Caki2 (cell line): Measurements from ENCODE around the gene FIP1L1. TPM values are rescaled to one million over a fixed set of nuclear protein-coding genes. Genes with fewer than 3 reads are reported as not detected.

Experiments
- DNase-seq: peaks from one replicate; pipeline ENCODE4 v3.0.0-alpha.2; 2015; ENCODE audit warnings: low read depth
- in situ Hi-C: cut with HindIII; loops from 2 replicates; pipeline ENCODE4 v1.10.0; 2016; ENCODE audit warnings: low sequenced_read_pairs, low pct_unique_long_range_greater_than_20kb, mixed read lengths
- total RNA-seq: library from RNA; depleted of rRNA; stranded (reverse); fragments of >200 nt; shearing (Covaris generic); gene quantifications from 2 replicates; pipeline ENCODE4 v1.2.3, GENCODE V29; 2014; ENCODE audit warnings: low replicate concordance

FIP1L1 gene
- total RNA-seq, 1 experiment from 2014 or later: 68.1 TPM

DNA sequence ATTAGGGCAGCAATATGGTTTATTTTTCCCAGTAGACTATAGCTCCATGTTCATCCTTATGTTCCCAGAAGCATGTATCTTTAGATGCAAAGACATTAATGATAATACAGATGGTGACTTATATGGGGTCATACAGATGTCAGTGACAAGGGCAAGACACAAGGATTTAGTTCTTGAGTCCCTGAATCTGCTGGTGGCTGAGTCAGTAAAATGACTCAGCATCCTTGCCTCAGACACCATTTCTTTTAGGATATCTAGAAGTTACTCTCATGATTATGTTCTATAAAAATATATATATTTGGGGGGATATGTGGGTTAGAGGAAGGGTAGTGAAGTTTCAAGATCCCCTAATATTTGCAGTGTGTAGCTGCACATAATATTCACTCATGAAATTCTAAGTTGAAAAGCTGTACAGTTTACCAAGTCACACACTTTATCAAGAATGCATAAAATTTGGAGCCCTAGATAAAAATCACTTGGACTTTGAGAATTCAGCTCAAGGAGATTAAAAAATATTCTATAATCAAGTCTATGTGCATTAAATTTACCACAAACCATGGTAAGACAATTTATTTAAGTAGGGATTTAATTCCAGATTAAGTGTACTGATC lies 111.9 kb downstream of the FIP1L1 start:
- DNase-seq: no peak
- in situ Hi-C loops: no loop called here

DNA sequence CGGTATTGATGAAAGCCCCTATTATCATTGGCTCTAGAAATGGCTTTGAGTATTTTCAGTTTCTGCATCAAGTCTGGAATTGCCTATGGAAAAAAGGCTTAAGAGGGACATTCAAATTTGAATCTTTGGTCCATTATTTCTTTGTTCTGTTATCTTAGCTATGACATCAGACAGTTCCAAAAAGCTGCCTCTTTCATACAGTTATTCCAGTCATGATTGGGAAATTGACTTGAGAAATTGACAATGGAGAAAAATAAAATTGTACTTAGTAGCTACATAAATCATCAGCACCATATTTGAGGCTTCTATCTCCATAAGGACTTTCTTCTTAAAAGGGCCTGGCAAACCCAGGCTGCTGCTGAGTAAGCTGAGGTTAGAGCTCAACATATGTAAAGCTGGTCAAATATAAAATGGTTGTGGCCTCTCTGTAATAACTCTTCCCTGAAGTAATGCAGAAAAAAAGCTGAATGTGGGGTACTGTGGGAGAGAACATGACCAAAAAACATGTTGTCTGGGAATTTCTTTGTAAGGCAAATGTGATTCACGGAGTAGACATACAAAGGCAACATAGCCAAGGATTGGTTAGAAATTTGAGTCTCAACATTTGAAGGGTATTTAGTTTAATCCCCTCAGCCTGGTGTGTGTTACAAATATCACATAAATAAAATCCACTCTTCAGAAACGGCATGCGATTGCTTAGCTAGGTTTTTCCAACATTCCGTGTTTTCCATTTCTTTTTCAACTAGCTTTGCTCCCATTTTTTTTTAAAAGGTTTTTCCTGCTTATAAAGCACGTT lies 112.9 kb downstream of the FIP1L1 start:
- DNase-seq: no peak
- in situ Hi-C loops: no loop called here

DNA sequence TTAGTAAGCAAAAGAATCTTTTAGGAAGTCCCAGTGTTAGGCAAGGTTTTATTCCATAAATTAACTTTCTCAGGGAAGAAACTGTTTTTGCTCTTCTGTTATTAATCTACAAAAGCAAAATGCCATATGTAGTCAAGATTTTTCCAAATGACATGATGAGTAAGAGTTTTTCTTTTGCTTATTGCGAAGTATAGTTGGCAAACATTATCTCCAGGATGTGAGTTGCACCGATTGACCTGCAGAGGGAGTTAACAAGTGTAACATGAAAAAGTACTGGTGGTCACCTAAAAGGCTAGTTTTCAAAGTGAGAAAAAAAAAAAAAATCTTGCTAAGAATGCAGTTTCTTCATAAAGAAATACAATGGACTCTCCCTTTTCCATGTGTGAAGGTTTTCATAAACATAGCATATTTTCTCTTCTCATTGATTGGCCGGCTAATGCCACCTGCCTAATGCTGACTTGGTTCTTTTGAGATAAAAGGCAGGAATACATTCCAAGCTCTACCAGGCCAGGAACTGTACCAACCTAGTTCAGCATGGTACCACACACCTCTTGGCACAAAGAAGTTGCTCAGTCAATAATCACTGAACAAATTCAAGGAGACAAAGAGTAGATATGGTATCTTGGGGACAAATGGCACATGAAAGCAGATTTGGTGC lies 113.7 kb downstream of the FIP1L1 start:
- peak; percentile 56 for DNase-seq
- in situ Hi-C loops: no loop called here

DNA sequence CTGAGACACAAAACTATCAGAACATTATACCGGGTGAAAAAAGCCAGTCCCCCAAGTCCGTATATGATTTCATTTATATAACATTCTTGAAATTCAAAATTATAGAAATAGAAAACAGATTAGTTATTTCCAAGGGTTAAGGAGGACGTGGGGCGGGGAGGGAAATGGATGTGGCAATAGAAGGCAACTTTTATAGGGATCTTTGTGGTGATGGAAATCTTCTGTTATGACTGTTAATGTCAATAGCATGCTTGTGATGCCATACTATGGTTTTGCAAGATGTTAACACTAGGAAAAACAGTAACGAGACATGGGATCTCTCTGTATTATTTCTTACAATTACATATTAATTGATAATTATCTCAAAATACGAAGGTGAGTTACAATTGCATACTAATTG lies 117.4 kb downstream of the FIP1L1 start:
- DNase-seq: no peak
- in situ Hi-C loops: no loop called here

DNA sequence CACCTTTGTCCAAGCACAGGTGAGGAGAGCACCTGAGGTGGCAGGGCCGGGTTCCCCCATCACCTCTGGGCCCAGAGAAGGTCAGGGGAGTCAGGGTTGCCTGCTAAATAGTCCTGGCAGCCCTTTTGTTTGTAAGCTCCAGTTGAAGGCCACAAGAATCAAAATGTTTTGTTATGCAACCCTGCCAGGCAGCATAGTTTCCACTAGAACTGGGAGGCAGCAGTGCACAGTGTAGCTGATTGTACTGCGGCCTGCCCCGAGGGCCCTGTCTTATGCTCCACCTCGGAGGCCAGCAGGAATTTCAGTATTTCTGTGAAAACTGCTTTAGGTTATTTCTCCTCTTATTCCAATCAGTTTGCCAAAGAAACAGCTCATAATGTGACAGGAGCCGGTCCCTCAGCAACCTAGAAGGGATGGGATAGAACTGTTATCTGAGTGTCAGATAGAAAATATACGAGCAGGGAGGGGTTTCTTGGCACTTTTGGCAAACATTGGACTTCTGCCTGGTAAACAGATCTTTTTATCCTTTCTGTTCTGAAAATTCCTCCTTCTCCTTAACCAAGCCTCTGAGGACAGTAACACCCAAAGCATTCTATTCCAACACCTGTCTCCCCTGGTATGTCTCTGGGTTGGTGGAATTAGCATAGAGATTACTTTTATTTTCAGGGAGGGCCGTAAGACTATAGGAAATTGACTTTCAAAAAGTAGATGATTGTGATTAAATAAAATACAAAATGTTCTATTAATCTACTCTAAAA lies 120.2 kb downstream of the FIP1L1 start:
- in situ Hi-C loops: no loop called here
- no peak for DNase-seq

DNA sequence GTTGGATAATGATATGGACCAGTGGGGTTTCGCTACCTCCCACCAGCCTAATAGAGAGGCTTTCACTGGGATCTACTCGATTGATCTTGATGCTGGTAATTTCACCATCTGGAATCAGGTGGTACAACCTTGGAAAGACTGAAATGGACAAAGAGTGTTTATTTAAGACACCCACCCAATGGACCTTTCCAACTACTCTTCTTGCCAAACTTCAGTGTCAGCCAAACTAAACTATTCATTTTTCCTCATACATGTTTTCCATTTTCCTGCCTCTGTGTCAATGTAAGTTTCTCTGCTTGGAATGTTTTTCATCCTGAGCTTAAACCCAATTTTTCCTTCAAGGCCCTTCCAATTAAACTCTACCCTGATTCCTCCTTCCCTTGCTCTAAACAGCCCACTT lies 121.3 kb downstream of the FIP1L1 start:
- DNase-seq: no peak
- in situ Hi-C loops: no loop called here

DNA sequence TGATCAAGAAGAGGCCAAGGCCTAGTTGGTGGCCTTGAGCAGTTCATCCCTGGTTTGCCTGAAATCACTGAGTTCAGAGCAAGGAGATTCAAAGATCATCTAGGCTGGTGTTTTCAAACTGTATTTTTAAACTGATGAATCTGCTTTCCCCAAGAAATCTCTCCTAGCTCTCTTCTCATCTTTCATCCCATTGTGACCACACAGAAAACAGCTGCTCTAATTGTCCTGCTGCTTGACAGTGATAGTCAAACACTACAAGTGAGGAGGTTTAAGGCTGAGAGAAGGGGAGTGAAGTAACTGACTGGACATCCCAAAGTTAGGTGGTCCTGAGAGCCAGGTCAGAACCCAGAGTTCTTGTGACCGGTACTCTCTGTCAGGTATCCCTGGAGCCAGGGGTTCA lies 122.3 kb downstream of the FIP1L1 start:
- DNase-seq: no peak
- in situ Hi-C loops: no loop called here

DNA sequence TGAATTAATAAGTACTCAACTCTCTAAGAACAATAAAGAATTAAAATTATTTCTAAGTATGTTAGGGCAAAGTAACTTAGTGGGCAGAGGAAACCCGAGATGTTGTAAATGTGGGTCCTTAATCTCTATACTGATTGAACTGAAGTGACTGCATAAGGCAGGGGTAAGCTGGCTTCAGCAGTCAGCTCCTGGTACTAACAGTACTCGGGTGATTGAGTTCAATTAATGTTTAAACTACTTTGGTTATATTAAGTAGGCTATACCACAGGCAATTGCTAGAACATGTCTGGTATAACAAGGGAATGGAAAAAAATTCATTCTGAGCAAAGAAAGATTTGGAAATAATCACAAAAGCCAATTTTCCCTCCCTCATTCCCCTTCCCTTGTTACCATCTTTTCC lies 123.1 kb downstream of the FIP1L1 start:
- in situ Hi-C loops: no loop called here
- DNase-seq: no peak

DNA sequence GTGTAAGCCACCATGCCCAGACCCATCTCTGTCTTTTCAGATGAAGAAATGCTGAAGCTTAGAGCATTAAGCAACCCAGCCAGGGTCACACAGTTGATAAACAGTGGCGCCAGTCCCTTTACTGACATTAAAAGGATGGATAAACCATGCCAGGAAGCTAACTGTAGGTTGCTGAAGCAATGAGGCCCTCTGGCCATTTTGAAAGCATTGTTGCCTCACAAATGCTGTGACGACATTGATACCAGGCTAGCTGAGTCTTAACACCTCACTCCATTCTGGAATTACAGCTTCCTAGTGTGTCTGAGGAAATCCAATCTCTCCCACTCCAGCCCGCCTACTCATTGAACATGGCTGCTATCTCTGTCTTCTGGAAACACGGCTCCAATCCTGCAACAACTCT lies 124.1 kb downstream of the FIP1L1 start:
- in situ Hi-C loops: no loop called here

DNA sequence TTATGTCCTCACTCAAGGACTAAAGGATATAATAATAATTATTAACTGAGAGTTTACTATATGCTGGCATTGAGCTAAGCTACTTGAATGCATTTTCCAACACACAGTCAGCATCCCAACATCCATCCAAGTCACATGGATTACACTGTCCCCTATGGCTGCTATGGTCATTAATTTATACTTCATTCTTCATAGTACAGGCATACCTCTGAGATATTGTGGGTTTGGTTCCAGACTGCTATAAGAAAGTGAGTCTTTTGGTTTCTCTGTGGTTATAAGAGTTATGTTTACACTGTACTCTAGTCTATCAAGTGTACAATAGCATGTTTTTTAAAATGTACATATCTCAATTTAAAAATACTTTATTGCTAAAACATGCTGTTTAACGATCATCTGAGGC lies 124.7 kb downstream of the FIP1L1 start:
- in situ Hi-C loops: no loop called here
- DNase-seq: no peak

More for the DNA sequence above, 124.1 kb downstream of the FIP1L1 start:
- DNase-seq: no peak

DNA sequence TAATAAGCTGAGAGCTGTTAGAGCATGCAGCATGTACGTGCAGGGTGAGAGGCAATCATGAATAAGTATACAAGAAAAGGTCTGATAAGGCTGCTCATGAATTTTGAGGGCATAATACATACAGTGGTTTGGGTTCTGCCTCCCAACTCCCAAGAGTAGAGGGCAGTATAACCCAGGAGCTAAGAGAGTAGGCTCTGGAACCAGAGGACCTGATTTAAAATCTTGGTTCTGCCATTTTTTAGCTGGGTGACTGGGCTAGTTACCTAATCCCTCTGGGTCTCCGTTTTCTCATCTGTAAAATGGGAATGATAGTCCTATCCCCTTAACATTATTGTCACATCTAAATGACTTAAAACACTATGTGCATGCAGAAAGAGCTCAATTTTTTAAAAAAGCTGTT lies 128.5 kb downstream of the FIP1L1 start:
- in situ Hi-C loops: no loop called here
- DNase-seq: no peak

DNA sequence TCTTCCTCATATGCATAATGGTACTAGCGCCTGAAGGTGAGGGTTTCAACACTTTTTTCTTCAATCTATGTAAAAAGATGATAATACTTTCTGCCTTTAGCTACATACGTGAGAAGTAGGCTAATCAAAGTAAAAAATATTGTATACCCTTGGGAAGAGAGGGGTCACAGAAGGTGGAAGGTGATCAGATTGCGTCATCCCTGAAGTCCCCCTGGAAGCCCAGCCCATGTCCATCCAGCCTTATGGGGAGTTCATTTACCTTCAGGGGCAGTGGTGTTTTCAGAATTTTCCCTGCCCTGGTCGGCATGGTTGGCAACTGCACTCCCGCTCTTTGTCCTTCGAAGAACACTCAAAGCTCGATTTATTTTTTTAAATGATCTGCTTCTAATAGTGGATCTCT lies 129.6 kb downstream of the FIP1L1 start:
- DNase-seq: no peak
- in situ Hi-C loops: no loop called here

DNA sequence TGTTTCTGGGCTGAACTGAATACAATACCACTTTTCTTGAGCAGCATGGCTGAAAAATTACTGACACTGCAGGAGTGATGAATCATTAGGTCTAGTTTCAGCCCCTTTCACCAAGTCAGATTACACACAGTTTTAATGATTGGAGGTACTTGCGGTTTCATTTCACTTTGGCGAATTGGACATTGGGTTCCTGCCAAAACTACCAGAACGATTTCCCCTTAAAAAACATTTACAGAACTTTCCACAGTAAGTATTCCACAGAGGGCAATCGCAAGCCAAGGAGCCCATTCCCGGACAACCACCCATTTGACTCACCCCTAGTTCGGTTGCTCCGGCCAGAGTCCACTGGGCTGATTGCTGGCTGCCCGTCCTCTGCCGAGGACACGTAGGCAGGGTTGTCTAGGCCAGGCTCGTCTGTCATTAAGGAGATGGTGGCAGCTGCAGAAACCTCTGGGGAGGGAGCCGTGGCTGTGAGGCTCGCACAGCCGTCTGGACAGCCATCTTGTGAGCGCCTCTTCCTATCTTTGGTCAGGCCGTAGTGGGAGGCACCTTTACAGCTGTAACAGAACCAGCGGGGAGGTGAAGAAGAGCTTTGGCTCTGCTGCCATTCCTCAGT lies 130.3 kb downstream of the FIP1L1 start:
- in situ Hi-C loops: no loop called here
- peak; percentile 86 for DNase-seq

DNA sequence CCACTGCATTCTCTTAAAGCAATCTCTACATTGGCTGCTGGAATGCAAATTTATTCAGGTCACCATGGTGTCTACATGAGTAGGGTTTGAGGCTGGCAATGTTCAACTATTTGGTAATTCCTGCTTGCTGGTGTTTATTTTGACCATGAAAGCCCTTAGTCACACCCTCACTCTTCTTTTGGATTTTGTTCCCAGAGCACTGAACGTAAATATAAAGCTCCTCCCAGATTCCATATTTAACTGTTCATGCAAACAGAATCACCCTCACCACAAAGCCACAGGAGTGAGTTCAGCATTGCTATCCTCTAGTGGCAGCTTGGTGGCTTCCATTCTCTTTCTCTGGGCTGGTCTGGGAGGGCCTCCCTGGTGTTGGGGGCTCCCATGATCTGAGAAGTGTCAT lies 131.0 kb downstream of the FIP1L1 start:
- DNase-seq: peak; percentile 80
- in situ Hi-C loops: no loop called here

DNA sequence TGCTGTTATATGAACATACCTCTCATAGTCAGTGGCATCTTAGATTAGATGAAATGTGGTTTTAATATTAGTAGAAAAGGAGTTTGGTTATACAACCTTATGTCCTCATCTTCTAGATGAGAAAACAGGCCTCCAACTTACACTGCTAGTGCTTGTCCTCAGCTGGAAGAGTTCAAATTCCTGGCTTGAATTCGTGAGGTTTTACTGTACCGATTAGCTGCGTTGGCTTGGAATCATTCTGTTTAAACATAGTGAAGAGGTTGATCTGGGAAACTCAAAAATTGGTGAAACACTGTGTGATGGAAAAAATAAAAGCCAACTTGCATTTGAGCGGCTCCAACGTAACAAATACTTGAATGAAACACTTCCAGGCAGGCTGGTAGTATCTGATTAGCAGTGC lies 132.9 kb downstream of the FIP1L1 start:
- in situ Hi-C loops: no loop called here
- no peak for DNase-seq
